HepG2 (cell line): ENCODE data around the gene TMBIM1. TPM values are rescaled to one million over a fixed set of nuclear protein-coding genes. Genes with fewer than 3 reads are reported as not detected.

Experiments
- ATAC-seq: fragments of 200-7000 bp; cut with Tn5 transposase; 3 replicates; pipeline ENCODE4 v1.9.1; 2020; ENCODE audit warnings: mild to moderate bottlenecking, moderate library complexity
- BruUV-seq: library from RNA; stranded (reverse); fragments of 400-500 nt; replicated peaks from 2 replicates; lab custom pipeline; 2021; lab: Mats Ljungman, UMichigan
- CTCF ChIA-PET: fragments of 300-600 bp; formaldehyde crosslinking; extraction: SDS; loops from one replicate; lab custom pipeline; 2021; ENCODE audit warnings: low total read pairs, inconsistent platforms, low intra/inter-chr PET ratio; lab: Yijun Ruan, JAX
- POLR2A ChIA-PET: fragments of 350-600 bp; sonication (Branson Sonifier 250); formaldehyde crosslinking; loops from one replicate; lab custom pipeline; 2020; ENCODE audit warnings: antibody characterized with exemption, inconsistent platforms; lab: Yijun Ruan, JAX
- DNase-seq: peaks from one replicate; pipeline ENCODE4 v3.0.0-alpha.2; 2015; ENCODE audit warnings: low spot score
- FAIRE-seq: peaks from 3 replicates; lab custom pipeline; 2011; peaks lifted over from hg19 to GRCh38; lab: Jason Lieb, UNC
- H2AFZ ChIP-seq: one replicate; pipeline ENCODE4 v1.6.1; 2011; ENCODE audit warnings: low read length, inconsistent platforms
- H3K27ac ChIP-seq: fragments of 300-600 bp; 3 replicates; pipeline ENCODE4 v1.8.0; 2011; ENCODE audit warnings: mixed run types, mild to moderate bottlenecking, mixed read lengths, low read length, inconsistent platforms; ENCODE audit not compliant: insufficient read depth; ENCODE audit errors: extremely low read length
- H3K27me3 ChIP-seq, 2 experiments: fragments of 200-600 bp in 1 of 2; 2 replicates in 1 of 2; 3 replicates in 1 of 2; pipeline versions ENCODE4 v1.6.0 to v1.8.0; 2011; ENCODE audit warnings: low read length in 2 of 2, mild to moderate bottlenecking in 2 of 2, moderate library complexity in 2 of 2, inconsistent platforms in 1 of 2; ENCODE audit not compliant: insufficient read depth in 2 of 2, control insufficient read depth in 1 of 2
- H3K36me3 ChIP-seq, 2 experiments: fragments of 200-600 bp in 1 of 2; replicated peaks in 1 of 2; 2 replicates in 1 of 2; 3 replicates in 1 of 2; pipeline versions ENCODE4 v1.5.1 to v1.8.0; 2011; ENCODE audit warnings: low read length in 2 of 2, inconsistent platforms in 1 of 2; ENCODE audit not compliant: insufficient read depth in 2 of 2, control insufficient read depth in 1 of 2
- H3K4me1 ChIP-seq: 2 replicates; pipeline ENCODE4 v1.5.1; 2012; ENCODE audit warnings: low read length, inconsistent platforms; ENCODE audit not compliant: insufficient read depth
- H3K4me2 ChIP-seq: 2 replicates; pipeline ENCODE4 v1.6.0; 2011; ENCODE audit warnings: low read depth, low read length, inconsistent platforms
- H3K4me3 ChIP-seq, 3 experiments: fragments of 200-600 bp in 1 of 3; sonication (generic), shearing (Covaris generic) in 1 of 3; replicated peaks in 1 of 3; 2 replicates each; pipeline ENCODE4 v1.5.1; 2011 to 2016; ENCODE audit warnings: low read length in 3 of 3, inconsistent platforms in 2 of 3, low read depth in 2 of 3, mild to moderate bottlenecking in 2 of 3, control low read depth in 1 of 3, mixed read lengths in 1 of 3; ENCODE audit not compliant: insufficient read depth in 1 of 3
- H3K79me2 ChIP-seq: one replicate; pipeline ENCODE4 v1.6.1; 2011; ENCODE audit warnings: low read length, inconsistent platforms; ENCODE audit not compliant: insufficient read depth
- H3K9ac ChIP-seq: 2 replicates; pipeline ENCODE4 v1.6.0; 2011; ENCODE audit warnings: mild to moderate bottlenecking, low read depth, low read length, inconsistent platforms; ENCODE audit not compliant: insufficient read depth
- H3K9me3 ChIP-seq: 2 replicates; pipeline ENCODE4 v1.5.1; 2012; ENCODE audit warnings: mild to moderate bottlenecking, low read length
- H4K20me1 ChIP-seq: 2 replicates; pipeline ENCODE4 v1.6.0; 2011; ENCODE audit warnings: inconsistent platforms, mild to moderate bottlenecking, low read length, moderate library complexity; ENCODE audit not compliant: insufficient read depth
- AGO1 ChIP-seq: fragments of 200-400 bp; formaldehyde crosslinking; IDR thresholded peaks from 2 replicates; pipeline ENCODE4 v1.6.1; 2017; ENCODE audit warnings: mild to moderate bottlenecking, low read depth, low read length, moderate library complexity; ENCODE audit not compliant: poor library complexity, severe bottlenecking
- CSRNP2 ChIP-seq: sonication (generic); formaldehyde crosslinking; conservative IDR thresholded peaks from 2 replicates; pipeline ENCODE4 v1.8.0; 2022; ENCODE audit warnings: low read depth, missing genetic modification reagents
- DZIP1 ChIP-seq: sonication (generic); formaldehyde crosslinking; IDR thresholded peaks from 2 replicates; pipeline ENCODE4 v1.5.0; 2020; ENCODE audit warnings: mild to moderate bottlenecking, missing genetic modification reagents
- FOXA1 ChIP-seq, 2 experiments: fragments of 450-650 bp in 1 of 2; sonication (generic) in 1 of 2; formaldehyde crosslinking in 1 of 2; IDR thresholded peaks; 2 replicates each; pipeline versions ENCODE4 v1.4.0 to v1.6.1; 2016 to 2020; ENCODE audit warnings: missing genetic modification reagents in 1 of 2
- HBP1 ChIP-seq: IDR thresholded peaks from 2 replicates; pipeline ENCODE4 v1.6.1; 2016; ENCODE audit warnings: low read depth, control low read depth
- MAZ ChIP-seq, 2 experiments: sonication (generic) in 1 of 2; formaldehyde crosslinking in 1 of 2; IDR thresholded peaks; 2 replicates each; pipeline versions ENCODE4 v1.5.0 to v1.6.1; 2012 to 2020; ENCODE audit warnings: low read depth in 2 of 2, mild to moderate bottlenecking in 2 of 2, borderline replicate concordance in 1 of 2, improper control_type of control experiment in 1 of 2, low read length in 1 of 2, missing genetic modification reagents in 1 of 2, moderate library complexity in 1 of 2
- SIX1 ChIP-seq: sonication (generic); formaldehyde crosslinking; IDR thresholded peaks from 2 replicates; pipeline ENCODE4 v1.4.0; 2020; ENCODE audit warnings: missing genetic modification reagents, borderline replicate concordance
- THAP9 ChIP-seq: sonication (generic); formaldehyde crosslinking; IDR thresholded peaks from 2 replicates; pipeline ENCODE4; 2020; ENCODE audit warnings: missing genetic modification reagents, mild to moderate bottlenecking, borderline replicate concordance
- ZBTB8A ChIP-seq: sonication (generic); formaldehyde crosslinking; IDR thresholded peaks from 2 replicates; pipeline ENCODE4 v1.4.0; 2020; ENCODE audit warnings: mild to moderate bottlenecking, low read depth, missing genetic modification reagents, borderline replicate concordance
- ZNF547 ChIP-seq: sonication (generic); formaldehyde crosslinking; IDR thresholded peaks from 2 replicates; pipeline ENCODE4 v1.5.1; 2020; ENCODE audit warnings: mild to moderate bottlenecking, missing genetic modification reagents
- ZSCAN5A ChIP-seq: sonication (generic); formaldehyde crosslinking; IDR thresholded peaks from 2 replicates; pipeline ENCODE4 v1.8.0; 2022; ENCODE audit warnings: mild to moderate bottlenecking, missing genetic modification reagents, borderline replicate concordance
- whole genome bisulfite sequencing: methylation state at CpG from one replicate; pipeline ENCODE4 v1.1.6; 2017; ENCODE audit warnings: low lambda C conversion rate; 5-methylcytosine and 5-hydroxymethylcytosine counted together
- in situ Hi-C: cut with HindIII; loops from 2 replicates; pipeline ENCODE4 v1.10.0; 2017; ENCODE audit warnings: low pct_unique_long_range_greater_than_20kb; ENCODE audit not compliant: extremely low pct_ligation_motif_present
- intact Hi-C: fragments of 100-400 bp; cut with micrococcal nuclease; formaldehyde crosslinking; loops from one replicate; pipeline ENCODE4 v1.10.0; 2022; ENCODE audit not compliant: unreplicated experiment
- polyA plus RNA-seq, 8 experiments: library from polyadenylated mRNA; depleted of rRNA in 3 of 8; stranded (reverse) in 7 of 8; unstranded in 1 of 8; fragments of >200 nt; fragmentation: Illumina TruSeq in 4 of 8; extraction: Trizol in 4 of 8; gene quantifications; 2 replicates each; pipeline versions ENCODE4 v1.2.1 to v1.2.3, GENCODE V29; 2011 to 2016; ENCODE audit warnings: low read depth in 4 of 8, missing spikeins in 1 of 8, mixed read lengths in 1 of 8; ENCODE audit not compliant: insufficient read depth in 1 of 8
- total RNA-seq, 5 experiments: library from RNA; depleted of rRNA; stranded (reverse); fragments of >200 nt; fragmentation: Illumina TruSeq; extraction: Trizol; gene quantifications; 2 replicates each; pipeline ENCODE4 v1.2.3, GENCODE V29; 2016; ENCODE audit warnings: low read depth in 1 of 5

The TMBIM1 gene
- total and polyA plus RNA-seq, 2 of the 13 experiments (the other 11 are each of a cell fraction or from before 2014, with no cell fraction given): 127 to 139 TPM

- no peaks in the 10 kb centered on the region for H3K9me3 ChIP-seq
- CTCF ChIA-PET: no interaction called here
- H2AFZ ChIP-seq: no peak overlapping the region
- ATAC-seq (no peak), DNase-seq (no peak), FAIRE-seq (no peak)
- no peak overlapping the region for H3K9ac ChIP-seq
- H3K27ac ChIP-seq: no peak overlapping the region
- WGBS: 98% methylated on average over 7 of the region's 7 CpGs
- H4K20me1 ChIP-seq: no peaks in the 10 kb centered on the region
- POLR2A ChIA-PET: interaction anchor here (2.2 kb wide), 1 partner anchor 18 kb away, joined by 5 read pairs; the partner anchor contains the start of genes AAMP and PNKD
- no peak overlapping the region for H3K4me2 ChIP-seq
- H3K79me2 ChIP-seq: no peaks in the 10 kb centered on the region
- peaks cover 46 to 83% of the 10 kb centered on the region in 2 experiments for H3K36me3 ChIP-seq
- BruUV-seq: no TSS peak
- H3K4me3 ChIP-seq: no peak overlapping the region
- no peaks in the 10 kb centered on the region for H3K4me1 ChIP-seq
- H3K27me3 ChIP-seq: no peaks in the 10 kb centered on the region
- in situ Hi-C loops: no loop called here
- intact Hi-C loops: no loop called here
- TF ChIP-seq HBP1 (CRISPR knock-in tag) (no peak), ZNF547 (CRISPR knock-in tag) (no peak), DZIP1 (CRISPR knock-in tag) (no peak), AGO1 (no peak), CSRNP2 (CRISPR knock-in tag) (no peak), ZSCAN5A (CRISPR knock-in tag) (no peak), FOXA1 (IDR thresholded peaks at IDR 0.05) (no peak), FOXA1 (CRISPR knock-in tag; IDR thresholded peaks at IDR 0.05) (no peak), THAP9 (CRISPR knock-in tag) (no peak), ZBTB8A (CRISPR knock-in tag) (no peak), SIX1 (no peak), MAZ (IDR thresholded peaks at IDR 0.05; ENCODE audit: borderline replicate concordance, low read depth, low read length) (no peak), MAZ (CRISPR knock-in tag; IDR thresholded peaks at IDR 0.05; ENCODE audit: low read depth) (no peak)
Measured at GRCh38 chr2:218252509-218253231, 39.6 kb downstream of the TMBIM1 start.
